Panc1 (cell line): Measurements from ENCODE around the gene KASH5. TPM values are rescaled to one million over a fixed set of nuclear protein-coding genes. Genes with fewer than 3 reads are reported as not detected.

Source experiments
- ATAC-seq: fragments of 200-7000 bp; cut with Tn5 transposase; 2 replicates; pipeline ENCODE4 v1.9.1; 2020; ENCODE audit warnings: mild to moderate bottlenecking, moderate library complexity
- BruUV-seq: library from RNA; stranded (reverse); fragments of 400-500 nt; replicated peaks from 2 replicates; lab custom pipeline; 2021; lab: Mats Ljungman, UMichigan
- CTCF ChIA-PET: fragments of 300-600 bp; sonication (Branson Sonifier 250); formaldehyde crosslinking; loops from one replicate; lab custom pipeline; 2022; ENCODE audit warnings: antibody characterized with exemption; lab: Charles Lee
- POLR2A ChIA-PET: fragments of 300-600 bp; sonication (Branson Sonifier 250); formaldehyde crosslinking; loops from one replicate; lab custom pipeline; 2022; ENCODE audit warnings: antibody characterized with exemption; lab: Charles Lee
- DNase-seq: peaks from one replicate; pipeline ENCODE4 v3.0.0-alpha.2; 2010; ENCODE audit warnings: low read depth, low spot score
- H3K27ac ChIP-seq: 2 replicates; pipeline ENCODE4 v1.5.1; 2011; ENCODE audit warnings: mild to moderate bottlenecking, low read length, inconsistent platforms
- H3K27me3 ChIP-seq: fragments of 200-500 bp; sonication (Bioruptor generic); 2 replicates; pipeline ENCODE4 v1.6.0; 2014; ENCODE audit warnings: low read length, inconsistent platforms; ENCODE audit not compliant: control insufficient read depth, insufficient read depth
- H3K36me3 ChIP-seq: fragments of 200-500 bp; sonication (Bioruptor generic); 2 replicates; pipeline ENCODE4 v1.5.1; 2014; ENCODE audit warnings: inconsistent platforms, mild to moderate bottlenecking, low read length, moderate library complexity; ENCODE audit not compliant: control insufficient read depth, insufficient read depth
- H3K4me1 ChIP-seq: 2 replicates; pipeline ENCODE4 v1.5.1; 2011; ENCODE audit warnings: inconsistent platforms, mild to moderate bottlenecking, low read length, moderate library complexity; ENCODE audit not compliant: control insufficient read depth, insufficient read depth
- H3K4me3 ChIP-seq, 2 experiments: 2 replicates each; pipeline ENCODE4 v1.5.1; 2011 to 2012; ENCODE audit warnings: low read depth in 2 of 2, low read length in 2 of 2, mild to moderate bottlenecking in 2 of 2, inconsistent platforms in 1 of 2, moderate library complexity in 1 of 2
- H3K9me3 ChIP-seq: fragments of 200-500 bp; sonication (Bioruptor generic); 2 replicates; pipeline ENCODE4 v1.5.1; 2014; ENCODE audit warnings: low read depth, mild to moderate bottlenecking, inconsistent platforms, low read length, moderate library complexity; ENCODE audit not compliant: control insufficient read depth, insufficient read depth
- CTCF ChIP-seq: fragments of 450-650 bp; IDR thresholded peaks from 2 replicates; pipeline ENCODE4 v1.5.1; 2017; ENCODE audit warnings: mild to moderate bottlenecking
- POLR2AphosphoS5 ChIP-seq: IDR thresholded peaks from 2 replicates; pipeline ENCODE4 v1.6.1; 2012; ENCODE audit warnings: mild to moderate bottlenecking, low read depth, low read length, moderate library complexity
- REST ChIP-seq, 2 experiments: IDR thresholded peaks; 2 replicates each; pipeline ENCODE4 v1.6.1; 2011 to 2012; ENCODE audit warnings: low read depth in 2 of 2, control low read depth in 1 of 2, low read length in 1 of 2, mild to moderate bottlenecking in 1 of 2, moderate library complexity in 1 of 2; ENCODE audit not compliant: insufficient read depth in 1 of 2
- SIN3A ChIP-seq: IDR thresholded peaks from 2 replicates; pipeline ENCODE4 v1.6.1; 2012; ENCODE audit warnings: low read depth, mild to moderate bottlenecking, low read length, moderate library complexity, borderline replicate concordance; ENCODE audit not compliant: insufficient read depth
- TCF7L2 ChIP-seq: IDR thresholded peaks from 2 replicates; pipeline ENCODE4 v1.6.1; 2011; ENCODE audit warnings: mild to moderate bottlenecking, low read depth, low read length, inconsistent platforms
- in situ Hi-C: cut with HindIII; loops from 2 replicates; pipeline ENCODE4 v1.10.0; 2016; ENCODE audit warnings: low sequenced_read_pairs, low pct_unique_long_range_greater_than_20kb
- intact Hi-C: fragments of 100-400 bp; cut with micrococcal nuclease; formaldehyde crosslinking; loops from one replicate; pipeline ENCODE4 v1.10.0; 2022; ENCODE audit not compliant: unreplicated experiment
- total RNA-seq: library from RNA; stranded (reverse); gene quantifications from one replicate; pipeline ENCODE4 v1.2.1, GENCODE V29; 2021; ENCODE audit not compliant: unreplicated experiment

Gene KASH5
- total RNA-seq, 1 experiment from 2014 or later, result not detected

DNA sequence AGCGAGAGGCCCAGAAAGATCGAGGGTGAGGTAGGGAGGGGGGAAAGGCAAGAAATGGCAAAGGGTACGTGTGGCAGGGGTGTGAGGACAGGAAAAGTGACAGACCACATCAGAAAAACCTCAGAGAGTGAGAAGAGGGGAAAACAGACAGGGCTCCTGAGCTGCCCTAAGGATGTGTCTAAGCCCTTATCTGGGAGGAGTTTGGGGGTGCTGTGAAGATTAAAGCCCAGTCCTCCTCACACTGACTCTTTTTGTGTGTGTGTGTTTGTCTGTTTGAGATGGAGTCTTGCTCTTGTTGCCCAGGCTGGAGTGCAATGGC is 35.9 kb downstream of the KASH5 start:
- Histone ChIP-seq H3K4me1 (peaks cover 3% of the 10 kb centered on the region; the same call in 1 of the 2 replicates), H3K4me3 (no peak overlapping the region), H3K9me3 (no peaks in the 10 kb centered on the region), H3K36me3 (no peaks in the 10 kb centered on the region), H3K27ac (no peak overlapping the region), H3K27me3 (peaks cover 10% of the 10 kb centered on the region)
- CTCF ChIA-PET, result no interaction called here
- ATAC-seq, result no peak
- intact Hi-C loops (no loop called here), in situ Hi-C loops (no loop called here)
- POLR2A ChIA-PET, result no interaction called here
- no peak for DNase-seq
- BruUV-seq, result no TSS peak
- TF ChIP-seq POLR2AphosphoS5, result no peak
- TF ChIP-seq REST (IDR thresholded peaks at IDR 0.05; ENCODE audit: insufficient read depth in 1 of 2, low read depth in 2 of 2, low read length in 1 of 2), result no peak
- TF ChIP-seq SIN3A, result no peak
- no peak for TF ChIP-seq TCF7L2
- no peak for TF ChIP-seq CTCF

DNA sequence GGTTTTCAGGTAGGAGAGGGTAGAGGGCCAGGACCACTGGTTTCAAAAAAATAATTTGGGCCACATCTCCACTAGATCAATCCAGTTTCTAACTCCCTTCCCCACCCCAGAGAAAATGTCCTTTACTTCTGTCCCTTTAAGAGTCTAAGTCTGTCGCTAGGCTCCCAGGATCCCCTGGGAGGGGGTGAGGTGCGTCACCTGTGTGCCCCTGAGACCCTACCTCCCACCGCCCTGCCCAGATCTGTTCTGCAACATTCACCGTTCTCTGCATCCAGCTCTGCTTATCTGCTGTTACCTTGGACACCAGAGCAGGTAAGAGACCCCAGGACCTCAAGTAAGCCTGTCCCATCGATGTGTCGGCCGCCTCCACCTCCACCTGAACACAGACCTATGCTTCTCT is 37.1 kb downstream of the KASH5 start, which contains the start of gene GFY:
GFY (plus strand) TSS at position 211 of the 400 bp plus-strand sequence. CDS start 1,043 bp downstream, outside the sequence.
- TF ChIP-seq POLR2AphosphoS5 (no peak), SIN3A (no peak), REST (IDR thresholded peaks at IDR 0.05; ENCODE audit: insufficient read depth in 1 of 2, low read depth in 2 of 2, low read length in 1 of 2) (no peak), TCF7L2 (no peak), CTCF (no peak)
- H3K4me1 ChIP-seq, result peaks cover 3% of the 10 kb centered on the region; the same call in 1 of the 2 replicates
- intact Hi-C loops (no loop called here), in situ Hi-C loops (no loop called here)
- no TSS peak for BruUV-seq
- DNase-seq, result no peak
- no peaks in the 10 kb centered on the region for H3K36me3 ChIP-seq
- ChIA-PET POLR2A (interaction anchor here (0.5 to 0.6 kb wide), 2 partner anchors 86 to 188 kb away, joined by 7 read pairs; no protein-coding TSS in a partner anchor), CTCF (no interaction called here)
- no peaks in the 10 kb centered on the region for H3K9me3 ChIP-seq
- ATAC-seq, result no peak
- H3K27me3 ChIP-seq, result peaks cover 10% of the 10 kb centered on the region
- H3K4me3 ChIP-seq, result no peak within 1 kb of the TSS
- H3K27ac ChIP-seq, result no peak within 1 kb of the TSS
